Stimulated activated CD4-positive, alpha-beta T cell treated with anti-CD3 and anti-CD28 coated beads, Interleukin-15, amount 100 ng/mL, for 1 hour (primary cell): ENCODE data around the gene HCFC2.
"Not testable (repeated sequence)": the region's sequence is repeated elsewhere in the genome, so short reads cannot be mapped to it uniquely, and the experiment has no call there.

Experiments used
- DNase-seq, 2 donors: peaks; one replicate each; pipeline ENCODE4 v3.0.0-alpha.2; 2020; ENCODE audit warnings: low read depth in 1 of 2, low spot score in 1 of 2

The HCFC2 gene

GRCh38 chr12:104114834-104115586 lies 50.7 kb downstream of the HCFC2 start:
- not testable (repeated sequence) for DNase-seq

GRCh38 chr12:104115587-104115975 lies 51.2 kb downstream of the HCFC2 start:
- DNase-seq = no peak

- no peak for DNase-seq
Observed at GRCh38 chr12:104121001-104121400, 56.7 kb downstream of the HCFC2 start.

GRCh38 chr12:104122298-104122697 lies 58.0 kb downstream of the HCFC2 start:
- no peak for DNase-seq

GRCh38 chr12:104126548-104126947 lies 62.2 kb downstream of the HCFC2 start:
- no peak for DNase-seq

GRCh38 chr12:104130760-104131159 lies 66.4 kb downstream of the HCFC2 start:
- no peak for DNase-seq

GRCh38 chr12:104131609-104132008 lies 67.3 kb downstream of the HCFC2 start:
- DNase-seq = no peak

- no peak for DNase-seq
Observed at GRCh38 chr12:104132351-104132956, 68.1 kb downstream of the HCFC2 start.

- no peak for DNase-seq
Observed at GRCh38 chr12:104133321-104133720, 69.0 kb downstream of the HCFC2 start.

- DNase-seq = no peak
Observed at GRCh38 chr12:104133866-104134265, 69.5 kb downstream of the HCFC2 start.

GRCh38 chr12:104134882-104135281 lies 70.6 kb downstream of the HCFC2 start:
- DNase-seq = no peak

- no peak for DNase-seq
Observed at GRCh38 chr12:104136577-104136976, 72.2 kb downstream of the HCFC2 start.

- DNase-seq = peak; percentile 15 to 22
Observed at GRCh38 chr12:104137001-104137901, 72.9 kb downstream of the HCFC2 start.

- peak; percentile 85 to 86 for DNase-seq
Observed at GRCh38 chr12:104137902-104138796, 73.8 kb downstream of the HCFC2 start, which contains the start of gene NFYB. Gene NFYB (minus strand): TSS chr12:104138210. CDS start chr12:104135453, 2,757 bp downstream.

GRCh38 chr12:104138797-104139152 lies 74.4 kb downstream of the HCFC2 start:
- DNase-seq = no peak

- no peak for DNase-seq
Observed at GRCh38 chr12:104142543-104142942, 78.2 kb downstream of the HCFC2 start.

GRCh38 chr12:104143002-104143401 lies 78.7 kb downstream of the HCFC2 start:
- no peak for DNase-seq

GRCh38 chr12:104143918-104144317 lies 79.6 kb downstream of the HCFC2 start:
- DNase-seq = no peak

GRCh38 chr12:104147346-104147745 lies 83.0 kb downstream of the HCFC2 start:
- no peak for DNase-seq

GRCh38 chr12:104150416-104150815 lies 86.1 kb downstream of the HCFC2 start:
- no peak for DNase-seq
